ENCODE data around the gene SNX33.
A peak's percentile ranks its signal among the peaks of the same experiment; 100 is the strongest.

Gene SNX33

GRCh38 chr15:75641603-75642002, 6.1 kb upstream of the SNX33 start:
- no peak for DNase-seq (ENCODE audit: low read depth, low spot score)

GRCh38 chr15:75644376-75644775, 3.3 kb upstream of the SNX33 start:
- no peak for DNase-seq (ENCODE audit: low read depth, low spot score)

GRCh38 chr15:75646112-75646943, 1.4 kb upstream of the SNX33 start:
- DNase-seq (ENCODE audit: low read depth, low spot score): no peak

- DNase-seq (ENCODE audit: low read depth, low spot score): no peak
Observed at GRCh38 chr15:75646944-75647364, 758 bp upstream of the SNX33 start.

GRCh38 chr15:75648156-75649000, 666 bp downstream of the SNX33 start:
- DNase-seq (ENCODE audit: low read depth, low spot score): peak; percentile 70

GRCh38 chr15:75649045-75649761, 1.5 kb downstream of the SNX33 start:
- DNase-seq (ENCODE audit: low read depth, low spot score): no peak

GRCh38 chr15:75649848-75650247, 2.1 kb downstream of the SNX33 start:
- DNase-seq (ENCODE audit: low read depth, low spot score): no peak

GRCh38 chr15:75650908-75651809, 3.4 kb downstream of the SNX33 start:
- no peak for DNase-seq (ENCODE audit: low read depth, low spot score)

GRCh38 chr15:75651810-75652543, 4.3 kb downstream of the SNX33 start:
- DNase-seq (ENCODE audit: low read depth, low spot score): no peak

GRCh38 chr15:75653347-75653913, 5.7 kb downstream of the SNX33 start:
- no peak for DNase-seq (ENCODE audit: low read depth, low spot score)

GRCh38 chr15:75654201-75654907, 6.6 kb downstream of the SNX33 start:
- DNase-seq (ENCODE audit: low read depth, low spot score): no peak

GRCh38 chr15:75655931-75656330, 8.2 kb downstream of the SNX33 start:
- no peak for DNase-seq (ENCODE audit: low read depth, low spot score)

GRCh38 chr15:75656331-75656730, 8.6 kb downstream of the SNX33 start:
- DNase-seq (ENCODE audit: low read depth, low spot score): no peak

- no peak for DNase-seq (ENCODE audit: low read depth, low spot score)
Observed at GRCh38 chr15:75656813-75657212, 9.1 kb downstream of the SNX33 start.

GRCh38 chr15:75659141-75659771, 11.5 kb downstream of the SNX33 start:
- DNase-seq (ENCODE audit: low read depth, low spot score): no peak

- DNase-seq (ENCODE audit: low read depth, low spot score): peak; percentile 29
Observed at GRCh38 chr15:75659928-75660645, 12.4 kb downstream of the SNX33 start.

GRCh38 chr15:75661100-75661755, 13.5 kb downstream of the SNX33 start:
- DNase-seq (ENCODE audit: low read depth, low spot score): peak; percentile 98

- no peak for DNase-seq (ENCODE audit: low read depth, low spot score)
Observed at GRCh38 chr15:75661756-75662140, 14.0 kb downstream of the SNX33 start.

All from astrocyte of the hippocampus (primary cell).